Caco-2 (cell line): Measurements from ENCODE around the gene IRF1. TPM values are rescaled to one million over a fixed set of nuclear protein-coding genes. Genes with fewer than 3 reads are reported as not detected.
A peak's percentile ranks its signal among the peaks of the same experiment; 100 is the strongest.

Experiments used
- BruUV-seq: library from RNA; stranded (reverse); fragments of 400-500 nt; replicated peaks from 2 replicates; lab custom pipeline; 2021; lab: Mats Ljungman, UMichigan
- CTCF ChIA-PET: fragments of 300-600 bp; sonication (Branson Sonifier 250); formaldehyde crosslinking; loops from one replicate; lab custom pipeline; 2022; ENCODE audit warnings: antibody characterized with exemption; lab: Charles Lee
- POLR2A ChIA-PET: fragments of 300-600 bp; sonication (Branson Sonifier 250); formaldehyde crosslinking; loops from one replicate; lab custom pipeline; 2022; ENCODE audit warnings: antibody characterized with exemption; lab: Charles Lee
- DNase-seq, 2 experiments: peaks; one replicate each; pipeline versions ENCODE4 v3.0.0 to v3.0.0-alpha.2; 2020 to 2022
- H3K27me3 ChIP-seq: replicated peaks from 2 replicates; pipeline ENCODE4 v1.6.0; 2011; ENCODE audit warnings: low read length; ENCODE audit not compliant: control insufficient read depth, insufficient read depth
- H3K36me3 ChIP-seq: 2 replicates; pipeline ENCODE4 v1.5.1; 2011; ENCODE audit warnings: low read length; ENCODE audit not compliant: control insufficient read depth, insufficient read depth
- H3K4me1 ChIP-seq: fragments of 250-450 bp; sonication (Bioruptor Pico); 2 replicates; pipeline ENCODE4 v1.5.1; 2020; ENCODE audit warnings: mild to moderate bottlenecking
- H3K4me3 ChIP-seq: 2 replicates; pipeline ENCODE4 v1.5.1; 2011; ENCODE audit warnings: low read depth, mild to moderate bottlenecking, control low read depth, low read length
- H3K9me3 ChIP-seq: fragments of 250-450 bp; sonication (Bioruptor Pico); 2 replicates; pipeline ENCODE4 v1.5.1; 2020; ENCODE audit warnings: mild to moderate bottlenecking, moderate library complexity
- H3K27ac Mint-ChIP-seq: one replicate; pipeline ENCODE4 v1.8.0; 2022; ENCODE audit warnings: mixed read lengths; ENCODE audit not compliant: unreplicated experiment
- H3K27me3 Mint-ChIP-seq: one replicate; pipeline ENCODE4 v1.8.0; 2022; ENCODE audit warnings: mixed read lengths; ENCODE audit not compliant: insufficient read depth, unreplicated experiment
- H3K36me3 Mint-ChIP-seq: one replicate; pipeline ENCODE4 v1.8.0; 2022; ENCODE audit warnings: mild to moderate bottlenecking, mixed read lengths; ENCODE audit not compliant: insufficient read depth, unreplicated experiment
- H3K4me1 Mint-ChIP-seq: one replicate; pipeline ENCODE4 v1.8.0; 2022; ENCODE audit warnings: low read depth, mixed read lengths; ENCODE audit not compliant: unreplicated experiment
- H3K4me3 Mint-ChIP-seq: one replicate; pipeline ENCODE4 v1.8.0; 2022; ENCODE audit warnings: mild to moderate bottlenecking, moderate library complexity, mixed read lengths; ENCODE audit not compliant: unreplicated experiment
- H3K9me3 Mint-ChIP-seq: one replicate; pipeline ENCODE4 v1.8.0; 2022; ENCODE audit warnings: mixed read lengths; ENCODE audit not compliant: unreplicated experiment
- intact Hi-C: fragments of 100-400 bp; cut with micrococcal nuclease; formaldehyde crosslinking; loops from one replicate; pipeline ENCODE4 v1.10.0; 2022; ENCODE audit not compliant: unreplicated experiment
- total RNA-seq: library from RNA; stranded (reverse); gene quantifications from 2 replicates; pipeline ENCODE4 v1.2.3, GENCODE V29; 2022
- TF ChIP-seq, protein P1 (sequence below), 2 experiments: fragments of 200-600 bp in 1 of 2; IDR thresholded peaks; 1 replicate in 1 of 2; 2 replicates in 1 of 2; pipeline versions ENCODE4 v1.5.1 to v1.8.0; 2011 to 2022; ENCODE audit warnings: antibody characterized with exemption in 1 of 2, control low read depth in 1 of 2, inconsistent platforms in 1 of 2, low read depth in 1 of 2, low read length in 1 of 2, mild to moderate bottlenecking in 1 of 2, moderate library complexity in 1 of 2; ENCODE audit not compliant: insufficient read depth in 1 of 2, severe bottlenecking in 1 of 2, unreplicated experiment in 1 of 2

IRF1 gene
- total RNA-seq, 1 experiment from 2014 or later, result 16.8 TPM

DNA sequence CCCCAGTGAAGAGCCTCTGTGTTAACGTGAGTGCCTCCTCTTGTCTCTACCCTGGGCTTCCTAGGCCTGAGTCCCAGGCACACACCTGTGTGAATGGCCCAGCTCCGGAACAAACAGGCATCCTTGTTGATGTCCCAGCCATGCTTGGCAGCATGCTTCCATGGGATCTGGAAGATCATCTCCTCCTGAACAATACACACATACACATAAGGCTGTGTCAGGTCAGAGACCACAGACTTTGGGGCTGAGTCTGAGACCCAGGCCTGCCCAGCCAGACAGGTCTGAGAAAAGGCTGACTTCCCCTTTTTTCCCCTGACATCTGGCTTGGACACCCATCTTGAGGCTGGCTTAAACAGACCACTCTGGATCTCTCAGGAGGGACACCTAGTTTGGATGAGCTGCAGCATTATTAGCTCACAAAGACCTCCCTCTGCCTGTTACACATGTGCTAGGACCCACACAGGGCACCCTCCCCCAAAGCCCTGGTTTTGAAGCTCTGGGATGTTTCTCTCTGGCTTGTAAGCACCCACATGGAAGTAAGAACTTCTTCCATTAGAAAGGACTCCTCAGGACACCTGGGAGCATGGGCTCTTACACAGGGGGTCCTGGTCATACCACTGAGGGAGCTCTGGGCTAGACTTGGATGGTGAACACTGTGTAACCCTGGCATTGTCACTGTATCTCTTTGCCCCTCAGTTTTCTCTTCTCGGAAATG, 2.6 kb downstream of the IRF1 start:
- no peak overlapping the region for H3K4me3 Mint-ChIP-seq

DNA sequence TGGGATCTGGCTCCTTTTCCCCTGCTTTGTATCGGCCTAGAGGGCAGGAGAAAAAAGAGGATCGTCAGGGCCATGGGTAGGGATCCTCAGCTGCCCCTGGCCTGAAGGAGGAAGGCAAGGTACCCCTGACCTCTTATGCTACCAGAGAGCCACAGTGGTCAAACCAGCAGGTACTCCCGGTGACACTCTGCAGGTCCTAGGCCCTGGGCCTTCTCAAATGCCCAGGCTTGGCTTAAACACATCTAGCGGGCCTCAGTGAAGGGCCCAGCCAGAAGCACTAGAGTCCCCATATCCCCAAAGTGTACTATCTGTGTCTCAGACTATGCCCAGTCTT, 3.5 kb downstream of the IRF1 start:
- Histone ChIP-seq H3K27me3 (no peaks in the 10 kb centered on the region), H3K9me3 (no peaks in the 10 kb centered on the region), H3K4me3 (no peak overlapping the region), H3K36me3 (peaks cover 1% of the 10 kb centered on the region; the same call in 1 of the 2 replicates), H3K4me1 (peaks cover 17% of the 10 kb centered on the region)
- peak in 1 of 2 experiments; percentile 14 for DNase-seq
- H3K4me3 Mint-ChIP-seq, result no peak overlapping the region
- POLR2A ChIA-PET, result no interaction called here
- intact Hi-C loops, result no loop called here
- H3K27me3 Mint-ChIP-seq, result no peaks in the 10 kb centered on the region
- TF ChIP-seq, protein P1, sequence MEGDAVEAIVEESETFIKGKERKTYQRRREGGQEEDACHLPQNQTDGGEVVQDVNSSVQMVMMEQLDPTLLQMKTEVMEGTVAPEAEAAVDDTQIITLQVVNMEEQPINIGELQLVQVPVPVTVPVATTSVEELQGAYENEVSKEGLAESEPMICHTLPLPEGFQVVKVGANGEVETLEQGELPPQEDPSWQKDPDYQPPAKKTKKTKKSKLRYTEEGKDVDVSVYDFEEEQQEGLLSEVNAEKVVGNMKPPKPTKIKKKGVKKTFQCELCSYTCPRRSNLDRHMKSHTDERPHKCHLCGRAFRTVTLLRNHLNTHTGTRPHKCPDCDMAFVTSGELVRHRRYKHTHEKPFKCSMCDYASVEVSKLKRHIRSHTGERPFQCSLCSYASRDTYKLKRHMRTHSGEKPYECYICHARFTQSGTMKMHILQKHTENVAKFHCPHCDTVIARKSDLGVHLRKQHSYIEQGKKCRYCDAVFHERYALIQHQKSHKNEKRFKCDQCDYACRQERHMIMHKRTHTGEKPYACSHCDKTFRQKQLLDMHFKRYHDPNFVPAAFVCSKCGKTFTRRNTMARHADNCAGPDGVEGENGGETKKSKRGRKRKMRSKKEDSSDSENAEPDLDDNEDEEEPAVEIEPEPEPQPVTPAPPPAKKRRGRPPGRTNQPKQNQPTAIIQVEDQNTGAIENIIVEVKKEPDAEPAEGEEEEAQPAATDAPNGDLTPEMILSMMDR (IDR thresholded peaks at IDR 0.05; ENCODE audit: insufficient read depth in 1 of 2, low read depth in 1 of 2, low read length in 1 of 2, severe bottlenecking in 1 of 2, unreplicated experiment in 1 of 2), result no peak
- H3K9me3 Mint-ChIP-seq, result no peaks in the 10 kb centered on the region
- H3K4me1 Mint-ChIP-seq, result peaks cover 3% of the 10 kb centered on the region
- H3K36me3 Mint-ChIP-seq, result peaks cover 32% of the 10 kb centered on the region
- H3K27ac Mint-ChIP-seq, result no peak overlapping the region
- BruUV-seq, result no TSS peak
- CTCF ChIA-PET, result no interaction called here

More for the DNA sequence above, 2.6 kb downstream of the IRF1 start:
- BruUV-seq, result no TSS peak
- Histone ChIP-seq H3K4me1 (peaks cover 17% of the 10 kb centered on the region), H3K4me3 (no peak overlapping the region), H3K36me3 (peaks cover 1% of the 10 kb centered on the region; the same call in 1 of the 2 replicates), H3K9me3 (no peaks in the 10 kb centered on the region), H3K27me3 (no peaks in the 10 kb centered on the region)
- Mint-ChIP-seq H3K4me1 (peaks cover 7% of the 10 kb centered on the region), H3K9me3 (no peaks in the 10 kb centered on the region), H3K27ac (no peak overlapping the region), H3K36me3 (peaks cover 36% of the 10 kb centered on the region), H3K27me3 (no peaks in the 10 kb centered on the region)
- peak in 1 of 2 experiments; percentile 12 for DNase-seq
- intact Hi-C loops, result no loop called here
- POLR2A ChIA-PET, result no interaction called here
- TF ChIP-seq, protein P1 (IDR thresholded peaks at IDR 0.05; ENCODE audit: insufficient read depth in 1 of 2, low read depth in 1 of 2, low read length in 1 of 2, severe bottlenecking in 1 of 2, unreplicated experiment in 1 of 2), result no peak
- CTCF ChIA-PET, result interaction anchor here (1.0 kb wide), 1 partner anchor 59 kb away, joined by 3 read pairs; no protein-coding TSS in a partner anchor

DNA sequence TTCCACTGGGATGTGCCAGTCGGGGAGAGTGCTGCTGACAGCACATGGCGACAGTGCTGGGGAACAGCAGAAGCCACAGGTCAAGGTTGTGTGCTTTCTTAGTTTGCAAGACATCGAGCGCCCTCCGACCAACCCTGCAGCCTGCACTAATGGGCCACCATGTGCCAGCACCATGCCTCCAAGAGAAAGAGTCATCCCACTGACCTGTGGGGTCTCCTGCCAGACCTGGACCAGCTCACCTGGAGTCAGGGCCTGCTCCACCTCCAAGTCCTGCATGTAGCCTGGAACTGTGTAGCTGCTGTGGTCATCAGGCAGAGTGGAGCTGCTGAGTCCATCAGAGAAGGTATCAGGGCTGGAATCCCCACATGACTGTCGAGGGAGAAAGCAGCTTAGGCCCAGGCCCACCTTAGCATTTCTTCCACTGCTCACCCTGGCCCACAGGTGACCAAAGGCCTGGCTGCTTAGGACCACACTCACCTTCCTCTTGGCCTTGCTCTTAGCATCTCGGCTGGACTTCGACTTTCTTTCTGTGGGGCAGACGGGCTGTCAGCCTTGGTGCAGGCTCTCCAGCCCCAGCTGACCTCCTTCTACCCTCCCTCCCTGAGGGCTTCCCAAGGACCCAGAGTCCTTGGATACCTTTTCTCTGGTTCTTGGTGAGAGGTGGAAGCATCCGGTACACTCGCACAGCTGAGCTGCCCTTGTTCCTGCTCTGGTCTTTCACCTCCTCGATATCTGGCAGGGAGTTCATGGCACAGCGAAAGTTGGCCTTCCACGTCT, 4.1 kb downstream of the IRF1 start:
- intact Hi-C loops, result no loop called here

More for the DNA sequence above, 4.1 kb downstream of the IRF1 start:
- Histone ChIP-seq H3K9me3 (no peaks in the 10 kb centered on the region), H3K27me3 (no peaks in the 10 kb centered on the region), H3K4me3 (no peak overlapping the region), H3K36me3 (peaks cover 1% of the 10 kb centered on the region; the same call in 1 of the 2 replicates), H3K4me1 (peaks cover 13% of the 10 kb centered on the region)
- H3K9me3 Mint-ChIP-seq, result no peaks in the 10 kb centered on the region
- POLR2A ChIA-PET, result no interaction called here
- TF ChIP-seq, protein P1 (IDR thresholded peaks at IDR 0.05; ENCODE audit: insufficient read depth in 1 of 2, low read depth in 1 of 2, low read length in 1 of 2, severe bottlenecking in 1 of 2, unreplicated experiment in 1 of 2), result no peak
- no peaks in the 10 kb centered on the region for H3K27me3 Mint-ChIP-seq
- CTCF ChIA-PET, result no interaction called here
- H3K27ac Mint-ChIP-seq, result no peak overlapping the region
- no peak overlapping the region for H3K4me3 Mint-ChIP-seq
- BruUV-seq, result no TSS peak
- peaks cover 27% of the 10 kb centered on the region for H3K36me3 Mint-ChIP-seq
- H3K4me1 Mint-ChIP-seq, result no peaks in the 10 kb centered on the region
- peak in 1 of 2 experiments; percentile 26 for DNase-seq
